ENCODE results near the gene LMAN1L.

LMAN1L gene

DNA sequence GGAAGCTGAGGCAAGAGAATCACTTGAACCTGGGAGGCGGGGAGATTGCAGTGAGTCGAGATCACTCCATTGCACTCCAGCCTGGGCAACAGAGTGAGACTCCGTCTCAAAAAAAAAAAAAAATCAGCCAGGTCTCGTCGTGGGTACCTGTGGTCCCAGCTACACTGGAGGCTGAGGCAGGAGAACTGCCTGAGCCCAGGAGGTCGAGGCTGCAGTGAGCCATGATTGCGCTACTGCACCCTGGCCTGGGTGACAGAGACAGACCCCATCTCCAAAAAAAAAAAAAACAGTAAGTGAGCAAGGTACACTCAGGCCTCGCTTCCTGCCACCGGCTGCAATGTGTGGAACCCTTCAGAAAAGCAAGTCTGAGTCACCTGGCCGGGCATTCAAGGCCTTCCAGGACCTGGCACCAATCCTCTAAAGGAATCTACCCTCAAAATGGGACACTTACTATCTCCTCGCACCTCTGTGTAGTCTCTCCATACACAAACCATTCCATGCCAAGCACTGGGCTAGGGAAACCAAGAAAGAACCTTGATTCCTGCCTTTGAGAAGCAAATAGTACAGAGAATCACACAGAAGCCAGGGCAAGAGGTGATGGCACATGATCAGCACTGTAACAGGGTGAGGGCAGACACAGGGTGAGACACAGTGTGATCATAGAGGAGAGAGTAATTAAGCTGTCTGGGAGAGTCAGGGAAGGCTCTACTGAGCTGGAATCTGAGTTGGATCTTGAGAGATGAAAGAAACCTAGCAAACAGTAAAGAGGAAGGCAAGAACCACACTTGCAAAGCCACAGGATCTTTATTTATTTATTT is 50.8 kb downstream of the LMAN1L start:
- Histone ChIP-seq H3K36me3 (peaks cover 7% of the 10 kb centered on the region), H3K4me1 (no peaks in the 10 kb centered on the region), H3K9me3 (no peaks in the 10 kb centered on the region), H3K4me3 (ENCODE audit: low read depth, low read length) (no peak overlapping the region), H3K27me3 (no peaks in the 10 kb centered on the region)
- no peak for DNase-seq
- TF ChIP-seq, protein P1, sequence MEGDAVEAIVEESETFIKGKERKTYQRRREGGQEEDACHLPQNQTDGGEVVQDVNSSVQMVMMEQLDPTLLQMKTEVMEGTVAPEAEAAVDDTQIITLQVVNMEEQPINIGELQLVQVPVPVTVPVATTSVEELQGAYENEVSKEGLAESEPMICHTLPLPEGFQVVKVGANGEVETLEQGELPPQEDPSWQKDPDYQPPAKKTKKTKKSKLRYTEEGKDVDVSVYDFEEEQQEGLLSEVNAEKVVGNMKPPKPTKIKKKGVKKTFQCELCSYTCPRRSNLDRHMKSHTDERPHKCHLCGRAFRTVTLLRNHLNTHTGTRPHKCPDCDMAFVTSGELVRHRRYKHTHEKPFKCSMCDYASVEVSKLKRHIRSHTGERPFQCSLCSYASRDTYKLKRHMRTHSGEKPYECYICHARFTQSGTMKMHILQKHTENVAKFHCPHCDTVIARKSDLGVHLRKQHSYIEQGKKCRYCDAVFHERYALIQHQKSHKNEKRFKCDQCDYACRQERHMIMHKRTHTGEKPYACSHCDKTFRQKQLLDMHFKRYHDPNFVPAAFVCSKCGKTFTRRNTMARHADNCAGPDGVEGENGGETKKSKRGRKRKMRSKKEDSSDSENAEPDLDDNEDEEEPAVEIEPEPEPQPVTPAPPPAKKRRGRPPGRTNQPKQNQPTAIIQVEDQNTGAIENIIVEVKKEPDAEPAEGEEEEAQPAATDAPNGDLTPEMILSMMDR (IDR thresholded peaks at IDR 0.05; ENCODE audit: low read depth, low read length) = no peak

DNA sequence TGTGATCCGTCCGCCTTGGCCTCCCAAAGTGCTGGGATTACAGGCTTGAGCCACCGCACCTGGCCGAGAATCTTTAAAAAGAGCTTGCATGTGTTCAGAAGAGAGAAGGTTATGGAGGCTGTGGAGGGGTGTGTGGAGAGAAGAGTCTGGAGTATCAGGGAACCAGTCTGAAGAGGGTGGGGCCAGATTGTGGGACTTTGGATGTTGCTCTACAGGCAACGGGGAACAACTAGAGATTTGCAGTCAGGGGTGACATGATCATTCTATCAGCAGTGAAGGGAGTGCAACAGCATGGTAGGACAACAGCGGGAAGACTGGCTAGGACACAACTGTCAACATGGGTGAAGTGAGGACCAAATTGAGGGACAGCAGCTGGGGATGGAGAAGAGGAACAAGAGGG is 51.7 kb downstream of the LMAN1L start:
- Histone ChIP-seq H3K36me3 (peaks cover 11% of the 10 kb centered on the region), H3K4me3 (ENCODE audit: low read depth, low read length) (no peak overlapping the region), H3K4me1 (no peaks in the 10 kb centered on the region), H3K27me3 (no peaks in the 10 kb centered on the region), H3K9me3 (no peaks in the 10 kb centered on the region)
- TF ChIP-seq, protein P1 (IDR thresholded peaks at IDR 0.05; ENCODE audit: low read depth, low read length) = no peak
- no peak for DNase-seq

DNA sequence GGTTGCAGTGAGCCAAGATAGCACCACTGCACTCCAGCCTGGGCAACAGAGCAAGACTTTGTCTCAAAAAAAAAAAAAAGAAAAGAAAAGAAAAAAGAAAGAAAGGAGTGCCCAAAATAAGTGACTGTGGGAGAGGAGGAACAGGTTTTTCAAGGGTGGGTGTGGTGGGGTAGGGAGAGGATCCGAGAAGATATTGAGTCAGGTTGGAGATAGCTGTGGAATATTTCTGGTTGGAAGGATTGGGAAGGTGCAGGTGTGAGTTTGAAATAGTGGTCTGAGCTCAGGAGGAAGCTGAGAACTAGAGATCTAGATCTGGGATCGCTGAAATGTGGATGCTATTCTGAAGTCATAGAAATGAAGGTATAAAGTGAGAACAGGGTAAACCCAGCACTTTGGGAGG is 52.7 kb downstream of the LMAN1L start:
- no peak for DNase-seq
- TF ChIP-seq, protein P1 (IDR thresholded peaks at IDR 0.05; ENCODE audit: low read depth, low read length) = no peak
- H3K9me3 ChIP-seq = no peaks in the 10 kb centered on the region
- no peaks in the 10 kb centered on the region for H3K27me3 ChIP-seq
- peaks cover 15% of the 10 kb centered on the region for H3K36me3 ChIP-seq
- H3K4me3 ChIP-seq (ENCODE audit: low read depth, low read length) = no peak overlapping the region
- no peaks in the 10 kb centered on the region for H3K4me1 ChIP-seq

DNA sequence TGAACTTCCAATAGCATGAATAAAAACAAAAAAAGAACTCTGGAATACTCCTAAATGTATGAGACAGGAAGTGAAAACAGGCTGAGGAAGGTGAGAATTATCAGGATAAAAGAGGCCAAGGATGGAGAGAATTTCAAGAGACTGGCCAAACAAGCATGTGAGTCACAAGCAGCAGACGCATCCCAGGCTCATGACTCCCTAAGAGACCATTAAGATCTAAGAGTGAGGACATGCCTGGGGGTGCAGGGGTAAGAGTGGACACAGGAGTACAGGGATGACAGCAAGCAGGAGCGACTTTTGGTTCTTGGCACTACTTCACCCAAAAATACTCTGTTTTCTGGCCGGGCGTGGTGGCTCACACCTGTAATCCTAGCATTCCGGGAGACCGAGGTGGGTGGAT is 53.5 kb downstream of the LMAN1L start:
- H3K4me3 ChIP-seq (ENCODE audit: low read depth, low read length) = no peak overlapping the region
- H3K9me3 ChIP-seq = no peaks in the 10 kb centered on the region
- no peaks in the 10 kb centered on the region for H3K27me3 ChIP-seq
- no peak for DNase-seq
- TF ChIP-seq, protein P1 (IDR thresholded peaks at IDR 0.05; ENCODE audit: low read depth, low read length) = no peak
- peaks cover 15% of the 10 kb centered on the region for H3K36me3 ChIP-seq
- H3K4me1 ChIP-seq = no peaks in the 10 kb centered on the region

DNA sequence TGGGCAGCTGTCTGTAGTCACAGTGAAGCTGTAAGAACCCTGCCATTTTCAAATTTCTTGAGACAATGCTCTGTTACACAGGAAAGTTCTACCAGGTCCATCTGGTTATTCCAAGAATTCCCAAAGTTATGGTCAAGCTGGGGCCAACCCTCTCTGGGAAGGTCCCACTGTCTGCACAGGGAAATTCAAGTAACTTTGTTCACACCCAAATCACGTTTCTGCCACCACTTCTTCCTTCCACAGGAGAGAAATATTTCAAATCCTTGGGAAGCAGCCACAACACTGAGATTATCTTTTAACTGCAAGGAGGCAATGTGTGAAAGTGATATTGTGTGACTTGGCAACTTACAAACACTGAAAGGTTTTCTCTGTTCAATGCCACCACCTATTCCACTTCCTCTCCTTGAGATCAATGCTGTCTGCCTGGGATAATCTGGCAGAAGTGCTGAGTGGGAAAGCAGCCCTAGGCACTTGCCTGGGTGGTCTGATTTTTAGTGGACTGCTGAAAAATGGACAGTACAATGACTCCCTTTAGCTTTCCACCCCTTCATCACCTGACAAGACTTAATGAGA is 54.9 kb downstream of the LMAN1L start:
- peaks cover 15% of the 10 kb centered on the region for H3K36me3 ChIP-seq
- TF ChIP-seq, protein P1 (IDR thresholded peaks at IDR 0.05; ENCODE audit: low read depth, low read length) = no peak
- no peaks in the 10 kb centered on the region; the same call in 1 of the 2 replicates for H3K4me1 ChIP-seq
- H3K9me3 ChIP-seq = no peaks in the 10 kb centered on the region
- H3K4me3 ChIP-seq (ENCODE audit: low read depth, low read length) = no peak overlapping the region
- no peaks in the 10 kb centered on the region for H3K27me3 ChIP-seq
- no peak for DNase-seq

DNA sequence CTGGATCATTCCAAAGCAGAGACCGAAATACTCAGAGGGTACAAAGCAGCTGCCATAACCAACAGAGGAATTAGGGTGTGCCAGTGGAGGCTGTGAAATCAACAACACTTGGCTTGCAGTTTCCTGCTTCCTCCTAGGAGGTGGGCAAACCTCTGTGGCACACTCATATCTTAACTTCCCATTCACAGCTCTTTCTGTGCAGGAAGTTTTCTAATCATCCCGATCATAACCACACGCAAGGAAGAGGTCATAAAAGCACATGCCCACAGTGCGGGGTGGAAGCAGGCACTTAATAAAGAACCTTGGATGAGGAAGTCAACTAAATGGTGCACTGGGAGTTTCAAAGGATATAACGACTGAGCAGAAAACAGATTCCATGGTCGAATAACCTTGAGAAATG is 55.4 kb downstream of the LMAN1L start:
- Histone ChIP-seq H3K4me1 (no peaks in the 10 kb centered on the region; the same call in 1 of the 2 replicates), H3K4me3 (ENCODE audit: low read depth, low read length) (no peak overlapping the region)
- no peak for DNase-seq

More for the DNA sequence above, 55.4 kb downstream of the LMAN1L start:
- H3K9me3 ChIP-seq = no peaks in the 10 kb centered on the region
- no peaks in the 10 kb centered on the region for H3K27me3 ChIP-seq
- TF ChIP-seq, protein P1 (IDR thresholded peaks at IDR 0.05; ENCODE audit: low read depth, low read length) = no peak
- H3K36me3 ChIP-seq = peaks cover 15% of the 10 kb centered on the region
